ENCODE measurements around the gene IL20.

The IL20 gene

DNA sequence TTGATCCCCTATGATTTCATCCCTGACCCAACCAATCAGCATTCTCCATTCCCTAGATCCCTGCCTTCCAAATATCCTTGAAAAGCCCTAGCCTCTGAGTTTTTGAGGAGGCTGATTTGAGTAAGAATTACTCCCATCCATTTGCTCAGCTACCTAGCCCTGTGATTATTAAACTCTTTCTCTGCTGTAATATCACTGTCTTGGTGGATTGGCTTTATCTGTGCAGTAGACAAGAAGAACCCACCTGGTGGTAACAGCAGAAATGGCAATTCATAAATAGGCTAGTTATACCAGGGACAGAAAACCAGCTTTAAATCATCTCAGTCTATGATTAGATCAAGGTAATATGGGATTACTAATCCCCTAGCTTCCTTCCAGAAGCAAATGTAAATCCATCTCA, 13.0 kb downstream of the IL20 start:
- TF ChIP-seq, protein P1, sequence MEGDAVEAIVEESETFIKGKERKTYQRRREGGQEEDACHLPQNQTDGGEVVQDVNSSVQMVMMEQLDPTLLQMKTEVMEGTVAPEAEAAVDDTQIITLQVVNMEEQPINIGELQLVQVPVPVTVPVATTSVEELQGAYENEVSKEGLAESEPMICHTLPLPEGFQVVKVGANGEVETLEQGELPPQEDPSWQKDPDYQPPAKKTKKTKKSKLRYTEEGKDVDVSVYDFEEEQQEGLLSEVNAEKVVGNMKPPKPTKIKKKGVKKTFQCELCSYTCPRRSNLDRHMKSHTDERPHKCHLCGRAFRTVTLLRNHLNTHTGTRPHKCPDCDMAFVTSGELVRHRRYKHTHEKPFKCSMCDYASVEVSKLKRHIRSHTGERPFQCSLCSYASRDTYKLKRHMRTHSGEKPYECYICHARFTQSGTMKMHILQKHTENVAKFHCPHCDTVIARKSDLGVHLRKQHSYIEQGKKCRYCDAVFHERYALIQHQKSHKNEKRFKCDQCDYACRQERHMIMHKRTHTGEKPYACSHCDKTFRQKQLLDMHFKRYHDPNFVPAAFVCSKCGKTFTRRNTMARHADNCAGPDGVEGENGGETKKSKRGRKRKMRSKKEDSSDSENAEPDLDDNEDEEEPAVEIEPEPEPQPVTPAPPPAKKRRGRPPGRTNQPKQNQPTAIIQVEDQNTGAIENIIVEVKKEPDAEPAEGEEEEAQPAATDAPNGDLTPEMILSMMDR (IDR thresholded peaks at IDR 0.05; ENCODE audit: low read depth, low read length) = no peak
- DNase-seq (ENCODE audit: low read depth, low spot score) = no peak
- no peak overlapping the region for H3K4me3 ChIP-seq (ENCODE audit: low read depth, low read length)
- in situ Hi-C loops (cut with HindIII; ENCODE audit: low sequenced_read_pairs) = no loop called here

DNA sequence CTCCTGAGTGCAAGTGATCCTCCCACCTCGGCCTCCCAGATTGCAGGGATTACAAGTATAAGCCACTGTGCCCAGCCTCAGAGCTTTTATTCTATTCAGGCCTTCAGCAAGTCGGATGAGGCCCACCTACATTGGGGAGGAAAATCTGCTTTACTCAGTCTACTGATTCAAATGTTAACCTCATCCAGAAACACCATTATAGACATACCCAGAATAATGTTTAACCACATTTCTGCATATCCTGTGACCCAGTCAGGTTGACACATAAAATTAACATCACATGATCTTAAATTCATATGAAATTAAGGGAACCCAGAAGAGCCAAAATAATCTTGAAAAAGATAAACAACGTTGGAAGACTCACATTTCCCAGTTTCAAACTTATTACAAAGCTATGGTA, 14.9 kb downstream of the IL20 start:
- TF ChIP-seq, protein P1 (IDR thresholded peaks at IDR 0.05; ENCODE audit: low read depth, low read length) = no peak
- no peak for DNase-seq (ENCODE audit: low read depth, low spot score)
- in situ Hi-C loops (cut with HindIII; ENCODE audit: low sequenced_read_pairs) = no loop called here
- no peak overlapping the region for H3K4me3 ChIP-seq (ENCODE audit: low read depth, low read length)

DNA sequence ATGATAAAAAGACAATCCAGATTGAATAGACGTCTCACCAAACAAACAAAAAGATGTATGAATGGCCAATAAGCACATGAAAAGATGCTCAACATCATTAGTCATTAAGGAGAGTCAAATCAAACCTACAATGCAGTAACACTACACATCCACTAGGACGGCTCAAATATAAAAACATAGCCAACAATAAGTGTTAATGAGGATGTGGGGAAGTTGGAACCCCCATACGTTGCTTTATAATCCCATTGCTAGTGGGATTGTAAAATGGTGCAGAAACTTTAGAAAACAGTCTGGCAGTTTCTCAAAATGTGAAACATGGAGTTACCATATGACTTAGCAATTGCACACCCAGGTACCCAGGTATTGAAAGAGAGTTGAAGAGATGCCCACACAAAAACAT, 17.1 kb downstream of the IL20 start:
- no peak overlapping the region for H3K4me3 ChIP-seq (ENCODE audit: low read depth, low read length)
- in situ Hi-C loops (cut with HindIII; ENCODE audit: low sequenced_read_pairs) = no loop called here
- DNase-seq (ENCODE audit: low read depth, low spot score) = no peak
- TF ChIP-seq, protein P1 (IDR thresholded peaks at IDR 0.05; ENCODE audit: low read depth, low read length) = peak; percentile 20

DNA sequence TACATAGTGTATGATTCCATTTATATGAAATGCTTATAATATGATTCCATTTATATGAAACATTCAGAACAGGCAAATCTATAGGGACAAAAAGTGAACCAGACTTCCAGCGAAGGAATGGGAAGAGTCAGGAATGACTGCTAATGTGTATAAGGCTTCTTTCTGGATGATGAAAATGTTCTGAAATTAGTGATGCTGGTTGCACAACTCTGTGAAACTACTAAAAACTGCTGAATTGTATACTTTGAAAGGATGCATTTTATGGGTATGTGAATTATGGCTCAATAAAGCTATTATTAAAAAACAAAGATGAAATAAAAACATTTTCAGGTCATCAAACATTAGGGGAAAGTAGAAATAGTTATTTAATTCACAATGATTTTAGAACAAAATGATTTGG, 17.7 kb downstream of the IL20 start:
- DNase-seq (ENCODE audit: low read depth, low spot score) = no peak
- in situ Hi-C loops (cut with HindIII; ENCODE audit: low sequenced_read_pairs) = no loop called here
- no peak overlapping the region for H3K4me3 ChIP-seq (ENCODE audit: low read depth, low read length)
- TF ChIP-seq, protein P1 (IDR thresholded peaks at IDR 0.05; ENCODE audit: low read depth, low read length) = no peak

DNA sequence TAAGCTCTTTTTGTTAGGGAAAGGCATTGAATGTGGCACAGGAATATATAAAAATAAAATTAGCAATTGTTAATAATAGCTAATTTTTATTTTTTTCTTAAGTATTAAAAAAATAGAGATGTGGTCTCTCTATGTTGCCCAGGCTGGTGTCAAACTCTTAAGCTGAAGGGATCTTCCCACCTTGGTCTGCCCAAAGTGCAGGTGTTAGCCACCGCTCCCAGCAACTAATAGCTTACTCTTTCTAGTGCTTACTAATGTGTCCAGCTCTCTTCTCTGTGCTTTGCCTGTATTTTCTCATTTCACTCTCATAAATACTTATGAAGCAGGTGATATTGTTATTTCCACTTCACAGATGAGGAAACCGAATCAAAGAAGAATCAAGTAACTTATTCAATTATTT, 18.5 kb downstream of the IL20 start:
- no peak for DNase-seq (ENCODE audit: low read depth, low spot score)
- TF ChIP-seq, protein P1 (IDR thresholded peaks at IDR 0.05; ENCODE audit: low read depth, low read length) = no peak
- in situ Hi-C loops (cut with HindIII; ENCODE audit: low sequenced_read_pairs) = no loop called here
- no peak overlapping the region for H3K4me3 ChIP-seq (ENCODE audit: low read depth, low read length)

DNA sequence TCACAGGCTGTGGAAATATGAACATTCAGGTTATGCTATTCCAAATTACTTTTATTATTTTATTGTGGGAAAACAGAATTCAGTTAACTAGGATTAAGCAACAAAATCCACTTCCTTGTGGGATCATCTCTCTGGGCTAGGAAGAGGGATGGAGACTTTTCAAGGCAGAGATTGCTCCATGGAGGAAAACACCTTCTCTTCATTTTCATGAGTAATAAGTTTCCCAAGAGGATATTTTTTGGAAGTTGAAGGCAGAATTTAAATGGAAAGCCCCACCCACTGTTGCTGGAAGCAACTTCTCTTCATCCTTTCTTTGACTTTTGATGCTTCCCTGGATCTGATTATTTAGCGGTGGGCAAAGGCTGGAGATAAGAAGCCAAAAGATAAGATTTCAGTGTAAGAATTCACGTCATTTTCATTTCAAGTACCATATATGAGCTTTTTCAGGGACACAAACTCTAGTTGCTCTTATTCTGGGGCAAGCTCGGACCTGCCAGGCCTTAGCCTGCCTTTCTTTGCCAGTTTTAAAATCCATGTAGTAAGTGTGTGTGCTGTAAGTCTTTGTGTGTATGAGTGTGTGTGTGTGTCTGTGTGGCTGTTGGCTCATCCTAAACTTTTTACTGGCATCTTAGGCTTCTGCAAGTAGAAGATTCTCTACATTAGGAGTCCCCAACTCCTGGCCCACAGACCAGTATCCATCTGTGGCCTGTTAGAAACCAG, 20.1 kb downstream of the IL20 start:
- H3K4me3 ChIP-seq (ENCODE audit: low read depth, low read length) = no peak overlapping the region
- TF ChIP-seq, protein P1 (IDR thresholded peaks at IDR 0.05; ENCODE audit: low read depth, low read length) = no peak
- in situ Hi-C loops (cut with HindIII; ENCODE audit: low sequenced_read_pairs) = no loop called here
- no peak for DNase-seq (ENCODE audit: low read depth, low spot score)

Data from astrocyte of the spinal cord (primary cell).